HepG2 (cell line): ENCODE data around the gene TEX19. TPM values are rescaled to one million over a fixed set of nuclear protein-coding genes. Genes with fewer than 3 reads are reported as not detected.
"Not testable (repeated sequence)": the region's sequence is repeated elsewhere in the genome, so short reads cannot be mapped to it uniquely, and the experiment has no call there.

ENCODE experiments used
- ATAC-seq: fragments of 200-7000 bp; cut with Tn5 transposase; 3 replicates; pipeline ENCODE4 v1.9.1; 2020; ENCODE audit warnings: mild to moderate bottlenecking, moderate library complexity
- BruUV-seq: library from RNA; stranded (reverse); fragments of 400-500 nt; replicated peaks from 2 replicates; lab custom pipeline; 2021; lab: Mats Ljungman, UMichigan
- CTCF ChIA-PET: fragments of 300-600 bp; formaldehyde crosslinking; extraction: SDS; loops from one replicate; lab custom pipeline; 2021; ENCODE audit warnings: low total read pairs, inconsistent platforms, low intra/inter-chr PET ratio; lab: Yijun Ruan, JAX
- POLR2A ChIA-PET: fragments of 350-600 bp; sonication (Branson Sonifier 250); formaldehyde crosslinking; loops from one replicate; lab custom pipeline; 2020; ENCODE audit warnings: antibody characterized with exemption, inconsistent platforms; lab: Yijun Ruan, JAX
- DNase-seq: peaks from one replicate; pipeline ENCODE4 v3.0.0-alpha.2; 2015; ENCODE audit warnings: low spot score
- FAIRE-seq: peaks from 3 replicates; lab custom pipeline; 2011; peaks lifted over from hg19 to GRCh38; lab: Jason Lieb, UNC
- H2AFZ ChIP-seq: one replicate; pipeline ENCODE4 v1.6.1; 2011; ENCODE audit warnings: low read length, inconsistent platforms
- H3K27ac ChIP-seq: fragments of 300-600 bp; 3 replicates; pipeline ENCODE4 v1.8.0; 2011; ENCODE audit warnings: mixed run types, mild to moderate bottlenecking, mixed read lengths, low read length, inconsistent platforms; ENCODE audit not compliant: insufficient read depth; ENCODE audit errors: extremely low read length
- H3K27me3 ChIP-seq, 2 experiments: fragments of 200-600 bp in 1 of 2; 2 replicates in 1 of 2; 3 replicates in 1 of 2; pipeline versions ENCODE4 v1.6.0 to v1.8.0; 2011; ENCODE audit warnings: low read length in 2 of 2, mild to moderate bottlenecking in 2 of 2, moderate library complexity in 2 of 2, inconsistent platforms in 1 of 2; ENCODE audit not compliant: insufficient read depth in 2 of 2, control insufficient read depth in 1 of 2
- H3K36me3 ChIP-seq, 2 experiments: fragments of 200-600 bp in 1 of 2; replicated peaks in 1 of 2; 2 replicates in 1 of 2; 3 replicates in 1 of 2; pipeline versions ENCODE4 v1.5.1 to v1.8.0; 2011; ENCODE audit warnings: low read length in 2 of 2, inconsistent platforms in 1 of 2; ENCODE audit not compliant: insufficient read depth in 2 of 2, control insufficient read depth in 1 of 2
- H3K4me1 ChIP-seq: 2 replicates; pipeline ENCODE4 v1.5.1; 2012; ENCODE audit warnings: low read length, inconsistent platforms; ENCODE audit not compliant: insufficient read depth
- H3K4me2 ChIP-seq: 2 replicates; pipeline ENCODE4 v1.6.0; 2011; ENCODE audit warnings: low read depth, low read length, inconsistent platforms
- H3K4me3 ChIP-seq, 3 experiments: fragments of 200-600 bp in 1 of 3; sonication (generic), shearing (Covaris generic) in 1 of 3; replicated peaks in 1 of 3; 2 replicates each; pipeline ENCODE4 v1.5.1; 2011 to 2016; ENCODE audit warnings: low read length in 3 of 3, inconsistent platforms in 2 of 3, low read depth in 2 of 3, mild to moderate bottlenecking in 2 of 3, control low read depth in 1 of 3, mixed read lengths in 1 of 3; ENCODE audit not compliant: insufficient read depth in 1 of 3
- H3K79me2 ChIP-seq: one replicate; pipeline ENCODE4 v1.6.1; 2011; ENCODE audit warnings: low read length, inconsistent platforms; ENCODE audit not compliant: insufficient read depth
- H3K9ac ChIP-seq: 2 replicates; pipeline ENCODE4 v1.6.0; 2011; ENCODE audit warnings: mild to moderate bottlenecking, low read depth, low read length, inconsistent platforms; ENCODE audit not compliant: insufficient read depth
- H3K9me3 ChIP-seq: 2 replicates; pipeline ENCODE4 v1.5.1; 2012; ENCODE audit warnings: mild to moderate bottlenecking, low read length
- H4K20me1 ChIP-seq: 2 replicates; pipeline ENCODE4 v1.6.0; 2011; ENCODE audit warnings: inconsistent platforms, mild to moderate bottlenecking, low read length, moderate library complexity; ENCODE audit not compliant: insufficient read depth
- JUND ChIP-seq: sonication (generic); formaldehyde crosslinking; IDR thresholded peaks from 2 replicates; pipeline ENCODE4 v1.8.0; 2022; ENCODE audit warnings: mild to moderate bottlenecking, missing genetic modification reagents
- ZNF646 ChIP-seq: sonication (generic); formaldehyde crosslinking; IDR thresholded peaks from 2 replicates; pipeline ENCODE4 v1.9.0; 2021; ENCODE audit warnings: mild to moderate bottlenecking, missing genetic modification reagents
- ZNF776 ChIP-seq: sonication (generic); formaldehyde crosslinking; IDR thresholded peaks from 2 replicates; pipeline ENCODE4 v1.4.0; 2020; ENCODE audit warnings: mild to moderate bottlenecking, missing genetic modification reagents
- WGBS: methylation state at CpG from one replicate; pipeline ENCODE4 v1.1.6; 2017; ENCODE audit warnings: low lambda C conversion rate; 5-methylcytosine and 5-hydroxymethylcytosine counted together
- in situ Hi-C: cut with HindIII; loops from 2 replicates; pipeline ENCODE4 v1.10.0; 2017; ENCODE audit warnings: low pct_unique_long_range_greater_than_20kb; ENCODE audit not compliant: extremely low pct_ligation_motif_present
- intact Hi-C: fragments of 100-400 bp; cut with micrococcal nuclease; formaldehyde crosslinking; loops from one replicate; pipeline ENCODE4 v1.10.0; 2022; ENCODE audit not compliant: unreplicated experiment
- polyA plus RNA-seq, 8 experiments: library from polyadenylated mRNA; depleted of rRNA in 3 of 8; stranded (reverse) in 7 of 8; unstranded in 1 of 8; fragments of >200 nt; fragmentation: Illumina TruSeq in 4 of 8; extraction: Trizol in 4 of 8; gene quantifications; 2 replicates each; pipeline versions ENCODE4 v1.2.1 to v1.2.3, GENCODE V29; 2011 to 2016; ENCODE audit warnings: low read depth in 4 of 8, missing spikeins in 1 of 8, mixed read lengths in 1 of 8; ENCODE audit not compliant: insufficient read depth in 1 of 8
- total RNA-seq, 5 experiments: library from RNA; depleted of rRNA; stranded (reverse); fragments of >200 nt; fragmentation: Illumina TruSeq; extraction: Trizol; gene quantifications; 2 replicates each; pipeline ENCODE4 v1.2.3, GENCODE V29; 2016; ENCODE audit warnings: low read depth in 1 of 5

The TEX19 gene
- total and polyA plus RNA-seq, 2 of the 13 experiments (the other 11 are each of a cell fraction or from before 2014, with no cell fraction given), result 1.3 to 6.0 TPM

- CTCF ChIA-PET, result not testable (repeated sequence)
- WGBS, result 49% methylated on average over 10 of the region's 10 CpGs
These were observed 22.6 kb downstream of the TEX19 start for GRCh38 chr17:82381703-82382009.

More at GRCh38 chr17:82381703-82382009, 22.6 kb downstream of the TEX19 start:
- H3K4me3 ChIP-seq, DNase-seq, H3K27ac ChIP-seq, ATAC-seq, H3K36me3 ChIP-seq, FAIRE-seq, in situ Hi-C loops, H3K9ac ChIP-seq, POLR2A ChIA-PET, H3K9me3 ChIP-seq, BruUV-seq, H3K79me2 ChIP-seq, H2AFZ ChIP-seq, H4K20me1 ChIP-seq, intact Hi-C loops: not testable (repeated sequence)
- peaks cover 5 to 43% of the 10 kb centered on the region in 2 experiments; a peak in 4 of 5 replicates for H3K27me3 ChIP-seq
- H3K4me1 ChIP-seq, result peaks cover 68% of the 10 kb centered on the region
- TF ChIP-seq ZNF646 (CRISPR knock-in tag) (peak; percentile 68), ZNF776 (CRISPR knock-in tag) (0 out of 2 replicates have a peak, but pooled peaks have one; percentile 39), JUND (CRISPR knock-in tag) (0 out of 2 replicates have a peak, but pooled peaks have one; percentile 19)
- peak overlapping the region; percentile 39 for H3K4me2 ChIP-seq
